Islet of Langerhans (tissue), 1 donor: ENCODE measurements around the gene MAML1.
"Not testable (repeated sequence)": the region's sequence is repeated elsewhere in the genome, so short reads cannot be mapped to it uniquely, and the experiment has no call there.

ENCODE experiments used
- FAIRE-seq: peaks from one replicate; lab custom pipeline; 2011; peaks lifted over from hg19 to GRCh38; lab: Jason Lieb, UNC

Gene MAML1

DNA sequence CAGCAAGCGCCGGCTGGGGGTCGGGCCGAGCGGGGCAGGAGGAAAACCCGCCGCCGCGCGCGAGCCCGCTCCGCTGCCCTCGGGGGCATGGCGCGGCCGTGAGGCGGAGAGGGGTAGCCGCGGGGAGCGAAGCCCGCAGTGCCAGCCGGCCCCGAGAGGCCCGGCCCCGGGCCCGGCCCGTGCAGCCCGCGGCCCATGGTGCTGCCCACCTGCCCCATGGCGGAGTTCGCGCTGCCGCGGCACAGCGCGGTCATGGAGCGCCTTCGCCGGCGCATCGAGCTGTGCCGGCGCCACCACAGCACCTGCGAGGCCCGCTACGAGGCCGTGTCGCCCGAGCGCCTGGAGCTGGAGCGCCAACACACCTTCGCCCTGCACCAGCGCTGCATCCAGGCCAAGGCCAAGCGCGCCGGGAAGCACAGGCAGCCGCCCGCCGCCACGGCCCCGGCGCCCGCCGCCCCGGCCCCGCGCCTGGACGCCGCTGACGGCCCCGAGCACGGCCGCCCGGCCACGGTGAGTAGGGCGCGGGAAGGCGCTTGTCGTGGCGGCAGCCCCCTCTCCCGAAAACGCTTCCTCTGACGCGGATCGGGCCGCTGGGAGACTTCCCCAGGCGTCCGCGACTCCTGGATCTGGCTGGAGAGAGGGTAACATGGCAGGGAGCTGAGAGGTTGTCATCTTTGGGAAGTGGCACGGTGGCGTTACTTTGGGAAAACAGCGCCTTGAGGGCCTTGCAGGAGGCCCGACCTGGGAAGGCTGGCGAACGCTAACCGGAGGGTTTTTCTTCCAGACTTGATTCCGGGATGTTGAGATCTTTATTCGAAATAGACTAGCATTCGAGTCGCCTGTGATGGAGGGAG is 523 bp downstream of the MAML1 start:
- no peak for FAIRE-seq

DNA sequence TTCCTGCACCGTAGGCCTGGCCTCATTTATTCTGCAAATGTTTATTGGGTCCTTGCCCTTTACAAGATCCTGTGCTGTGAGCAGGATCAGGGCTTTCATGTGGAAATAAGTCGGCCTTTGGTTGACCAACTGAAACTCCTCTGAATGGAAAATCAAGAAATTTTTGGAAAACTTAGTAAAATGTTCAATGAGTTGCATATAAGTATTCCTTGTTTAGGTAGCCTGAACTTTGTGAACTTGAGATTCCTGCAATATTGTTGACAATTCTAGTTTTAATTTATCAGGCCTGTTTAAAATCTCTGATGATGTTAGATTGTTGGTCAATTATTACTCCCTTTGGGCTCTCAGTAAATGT is 1.1 kb downstream of the MAML1 start:
- FAIRE-seq = no peak

DNA sequence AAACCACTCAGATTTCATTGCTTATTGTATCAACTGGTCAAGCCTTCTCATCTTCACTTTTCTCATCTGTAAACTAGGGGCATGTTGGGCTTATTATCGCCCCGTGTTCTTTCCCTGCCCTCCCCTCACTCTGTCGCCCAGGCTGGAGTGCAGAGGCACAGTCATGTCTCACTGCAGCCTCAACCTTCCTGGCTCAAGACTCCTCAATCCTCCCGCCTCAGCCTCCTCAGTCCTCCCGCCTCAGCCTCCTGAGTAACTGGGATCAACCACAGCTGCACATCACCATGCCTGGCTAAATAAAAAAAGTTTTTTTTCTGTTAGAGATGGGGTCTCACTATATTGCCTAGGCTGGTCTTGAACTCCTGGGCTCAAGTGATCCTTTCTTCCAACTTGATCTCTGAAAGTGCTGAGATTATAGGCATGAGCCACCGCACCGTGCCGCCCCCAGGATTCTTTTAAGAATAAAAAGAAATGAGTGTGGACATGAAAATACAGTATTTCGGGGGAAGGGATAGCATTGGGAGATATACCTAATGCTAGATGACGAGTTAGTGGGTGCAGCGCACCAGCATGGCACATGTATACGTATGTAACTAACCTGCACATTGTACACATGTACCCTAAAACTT is 2.0 kb downstream of the MAML1 start:
- no peak for FAIRE-seq

DNA sequence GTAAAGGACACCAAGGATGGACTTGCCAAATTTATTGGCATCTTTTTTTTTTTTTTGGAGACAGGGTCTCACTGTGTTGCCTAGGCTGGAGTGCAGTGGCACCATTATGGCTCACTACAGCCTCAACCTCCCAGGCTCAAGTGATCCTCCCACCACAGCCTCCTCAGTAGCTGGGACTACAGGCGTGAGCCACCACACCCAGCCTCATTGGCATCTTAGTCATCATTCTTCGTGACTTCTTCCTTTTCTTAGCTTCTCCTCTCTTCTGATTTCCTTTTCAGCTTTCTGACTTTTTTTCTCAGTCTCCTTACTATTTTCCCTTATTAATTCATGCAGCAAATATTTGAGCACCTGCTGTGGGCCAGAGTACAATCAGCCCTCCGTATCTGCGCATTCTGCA is 6.1 kb downstream of the MAML1 start:
- no peak for FAIRE-seq

DNA sequence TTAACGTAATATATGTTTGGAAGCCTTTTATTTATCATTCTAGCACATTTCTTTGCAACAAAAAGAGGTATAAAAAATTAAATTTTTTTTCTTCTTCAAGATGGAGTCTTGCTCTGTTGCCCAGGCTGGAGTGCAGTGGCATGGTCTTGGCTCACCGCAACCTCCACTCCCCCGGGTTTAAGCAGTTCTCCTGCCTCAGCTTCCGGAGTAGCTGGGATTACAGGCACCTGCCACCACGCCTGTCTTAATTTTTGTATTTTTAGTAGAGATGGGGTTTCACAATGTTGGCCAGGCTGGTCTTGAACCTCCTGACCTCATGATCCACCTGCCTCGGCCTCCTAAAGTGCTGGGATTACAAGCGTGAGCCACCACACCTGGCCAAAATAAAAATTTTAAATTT is 11.5 kb downstream of the MAML1 start:
- not testable (repeated sequence) for FAIRE-seq

DNA sequence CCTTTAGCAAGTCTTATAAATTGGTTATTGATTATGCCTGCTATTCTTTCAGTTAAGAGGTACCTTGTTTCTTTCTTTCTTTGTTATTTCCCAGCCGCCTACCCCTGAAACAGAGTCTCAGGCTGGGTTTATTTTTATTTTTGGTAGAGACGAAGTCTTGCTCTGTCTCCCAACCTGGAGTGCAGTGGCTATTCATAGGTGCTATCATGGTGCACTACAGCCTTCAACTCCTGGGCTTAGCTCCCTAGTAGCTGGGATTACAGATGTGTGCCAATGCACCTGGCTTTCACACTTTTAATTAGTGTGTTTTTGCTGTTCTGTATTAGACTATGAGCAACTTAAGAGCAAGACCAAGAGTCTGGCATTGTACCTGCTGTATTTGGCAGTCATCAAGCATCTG is 14.2 kb downstream of the MAML1 start:
- FAIRE-seq = no peak

DNA sequence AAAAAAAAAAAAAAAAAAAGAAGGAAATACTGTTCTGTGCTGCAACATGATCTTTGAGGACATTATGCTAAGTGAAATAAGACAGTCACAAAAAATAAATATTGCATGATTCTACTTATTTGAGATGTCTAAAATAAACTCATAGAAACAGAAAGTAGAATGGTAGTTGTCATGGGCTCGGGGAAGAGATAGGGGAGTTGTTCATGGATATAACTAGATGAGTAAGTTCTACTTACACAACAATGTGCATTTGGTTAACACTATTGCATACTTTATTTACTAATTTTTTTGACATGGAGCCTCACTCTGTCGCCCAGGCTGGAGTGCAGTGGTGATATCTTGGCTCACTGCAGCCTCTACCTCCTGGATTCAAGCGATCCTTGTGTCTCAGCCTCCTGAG is 15.2 kb downstream of the MAML1 start:
- no peak for FAIRE-seq

DNA sequence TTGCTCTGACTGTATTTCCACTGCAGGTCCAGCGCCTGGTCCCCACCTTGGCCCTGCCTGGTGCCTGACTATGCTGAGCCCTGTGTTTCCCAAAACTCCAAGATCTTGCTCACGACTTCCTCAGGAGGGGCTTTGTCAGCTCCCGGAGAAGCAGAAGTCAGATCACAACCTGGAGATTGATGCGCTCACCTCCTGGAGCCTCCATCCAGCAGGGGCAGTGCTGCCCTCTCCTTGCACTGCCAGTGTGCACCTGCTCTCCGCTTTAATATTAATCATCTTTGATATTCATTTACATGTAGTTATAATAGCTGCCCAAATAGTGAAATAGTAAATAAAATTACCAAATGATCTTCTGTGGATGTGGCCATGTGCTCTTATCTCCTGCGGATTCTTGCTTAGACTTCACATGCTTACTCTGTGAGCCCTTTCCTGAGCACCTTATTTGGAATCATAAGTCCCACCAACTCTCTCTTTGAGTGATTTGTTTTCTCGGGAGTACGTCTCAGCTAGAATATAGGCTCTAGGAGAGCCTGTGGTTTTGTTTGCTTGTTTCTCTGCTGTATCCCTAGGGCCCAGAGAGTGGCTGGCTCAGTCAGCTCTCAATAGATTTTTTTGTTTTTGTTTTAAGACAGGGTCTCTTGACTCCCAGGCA is 17.4 kb downstream of the MAML1 start:
- no peak for FAIRE-seq

DNA sequence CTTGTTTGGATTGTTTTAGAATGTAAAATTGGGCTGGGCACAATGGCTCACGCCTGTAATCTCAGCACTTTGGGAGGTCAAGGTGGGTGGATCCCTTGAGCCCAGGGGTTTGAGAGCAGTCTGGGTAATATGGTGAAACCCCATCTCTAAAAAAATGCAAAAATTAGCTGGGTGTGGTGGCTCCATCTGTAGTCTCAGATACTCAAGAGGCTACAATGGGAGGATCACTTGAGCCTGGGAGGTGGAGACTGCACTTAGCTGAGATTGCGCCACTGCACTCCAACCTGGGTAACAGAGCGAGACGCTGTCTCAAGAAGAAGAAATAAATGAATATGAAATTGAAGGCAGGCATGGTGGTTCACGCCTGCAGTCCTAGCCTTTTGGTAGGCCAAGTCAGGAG is 21.3 kb downstream of the MAML1 start:
- no peak for FAIRE-seq

DNA sequence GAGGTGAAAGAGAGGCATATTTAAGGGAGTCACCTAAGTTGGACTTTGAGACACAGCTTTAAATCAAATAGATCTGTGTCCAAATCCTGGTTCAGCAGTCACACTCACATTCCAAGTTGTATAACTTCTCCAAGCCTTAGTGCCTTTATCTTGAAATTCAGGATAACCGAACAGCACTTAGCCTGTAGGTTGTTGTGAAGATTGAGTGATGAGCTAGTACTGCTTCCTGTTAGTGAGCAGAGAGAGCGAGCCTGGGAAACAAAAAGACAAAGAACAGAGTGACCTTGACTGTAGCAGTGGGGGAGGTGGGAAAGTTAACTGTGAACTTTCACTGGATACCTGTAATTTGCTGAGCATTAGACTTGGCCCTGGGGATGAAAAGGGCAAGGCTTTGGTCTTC is 22.4 kb downstream of the MAML1 start:
- no peak for FAIRE-seq

DNA sequence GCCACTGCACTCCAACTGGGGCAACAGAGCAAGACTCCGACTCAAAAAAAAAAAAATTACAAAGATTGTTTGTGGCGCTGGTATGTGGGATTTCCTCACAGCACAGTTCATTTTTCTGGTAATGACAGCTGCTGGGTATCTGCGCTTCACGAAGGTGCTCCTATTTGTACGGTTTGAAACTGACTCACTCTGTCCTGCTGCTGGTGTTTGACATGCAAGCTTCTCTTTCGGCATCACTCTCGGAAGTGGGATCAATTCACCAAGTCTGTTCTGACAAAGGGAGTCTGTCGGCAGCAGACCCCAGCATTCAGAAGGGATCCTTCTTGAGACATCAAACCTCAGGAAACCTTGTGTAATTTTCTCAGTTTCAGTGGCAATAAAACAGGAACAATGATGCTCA is 26.3 kb downstream of the MAML1 start:
- no peak for FAIRE-seq

DNA sequence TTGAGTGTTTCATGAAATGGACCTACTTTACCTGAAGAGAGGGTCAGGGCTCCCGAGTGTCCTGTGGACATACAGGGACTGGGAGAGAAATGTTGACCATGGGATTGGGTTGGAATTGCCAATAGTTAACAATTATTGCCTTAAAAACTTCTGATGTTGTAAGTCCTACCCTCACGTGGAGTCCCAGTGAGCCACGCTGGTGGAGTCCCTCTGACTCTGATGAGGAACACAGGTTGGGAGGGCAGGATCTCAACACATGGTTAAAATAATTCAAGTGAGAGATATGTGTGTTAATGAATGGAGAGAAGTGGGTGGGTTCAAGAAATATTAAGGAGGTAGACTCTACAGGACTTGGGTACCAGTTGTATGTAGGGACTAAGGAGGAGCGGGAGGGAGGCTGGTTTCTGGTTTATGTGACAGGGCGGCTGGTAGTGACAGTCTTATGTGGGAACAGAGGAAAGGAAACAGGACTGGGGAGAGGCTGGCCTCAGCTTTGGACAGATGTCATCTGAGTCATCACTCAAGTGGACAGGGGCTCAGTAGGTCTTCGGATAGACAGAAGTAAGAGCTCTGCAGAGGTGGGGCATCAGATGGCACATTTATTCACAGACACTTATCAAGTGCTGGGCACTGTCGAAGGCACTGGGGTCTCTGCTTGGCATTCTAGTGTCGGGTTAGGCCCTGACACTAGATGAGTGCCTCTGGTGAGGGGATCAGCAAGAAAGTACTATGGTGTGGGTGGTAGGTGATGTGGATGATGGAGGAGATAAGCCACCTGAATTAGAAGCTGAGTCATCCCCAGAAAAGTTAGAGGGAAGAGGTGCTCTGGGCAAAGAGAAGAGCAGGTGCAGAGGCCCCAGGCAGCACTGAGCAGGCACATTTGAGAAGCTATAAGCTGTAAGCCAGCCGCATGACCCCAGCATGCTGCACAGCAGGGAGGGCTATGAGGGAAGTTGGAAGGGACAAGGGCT is 27.2 kb downstream of the MAML1 start:
- FAIRE-seq = no peak

DNA sequence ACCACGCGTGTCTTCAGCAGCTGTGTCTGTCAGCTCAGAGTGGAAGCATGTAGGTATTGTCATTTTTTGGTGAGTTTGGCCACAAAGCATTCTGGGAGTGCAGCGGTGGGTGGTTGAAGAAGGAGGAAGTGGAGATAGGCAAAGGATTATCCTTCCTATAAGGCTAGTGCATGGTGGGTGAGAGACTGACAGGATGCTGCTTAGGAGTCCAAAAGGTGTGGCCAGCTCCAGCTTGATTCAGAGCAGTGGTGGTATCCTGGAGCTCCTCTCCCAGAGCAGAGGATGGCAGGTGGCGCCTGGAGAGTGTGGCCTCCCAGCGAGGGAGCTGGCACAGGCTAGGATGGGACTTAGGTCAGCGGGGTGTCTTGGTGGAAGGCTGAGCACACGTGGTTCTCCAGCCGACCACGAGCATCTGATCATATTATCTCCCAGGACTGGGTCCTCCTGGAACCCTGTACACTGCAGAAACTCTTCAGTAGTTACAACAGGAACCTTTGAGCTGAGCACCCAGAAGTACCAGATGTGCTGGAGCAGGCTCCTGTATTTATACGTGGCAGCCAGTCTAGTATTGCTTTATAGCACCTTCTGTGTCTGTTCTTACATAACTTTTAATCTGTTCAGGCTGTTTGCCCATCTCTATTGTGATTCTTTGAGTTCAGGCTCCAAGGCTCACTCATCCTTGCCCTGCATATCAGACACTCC is 29.6 kb downstream of the MAML1 start:
- no peak for FAIRE-seq

DNA sequence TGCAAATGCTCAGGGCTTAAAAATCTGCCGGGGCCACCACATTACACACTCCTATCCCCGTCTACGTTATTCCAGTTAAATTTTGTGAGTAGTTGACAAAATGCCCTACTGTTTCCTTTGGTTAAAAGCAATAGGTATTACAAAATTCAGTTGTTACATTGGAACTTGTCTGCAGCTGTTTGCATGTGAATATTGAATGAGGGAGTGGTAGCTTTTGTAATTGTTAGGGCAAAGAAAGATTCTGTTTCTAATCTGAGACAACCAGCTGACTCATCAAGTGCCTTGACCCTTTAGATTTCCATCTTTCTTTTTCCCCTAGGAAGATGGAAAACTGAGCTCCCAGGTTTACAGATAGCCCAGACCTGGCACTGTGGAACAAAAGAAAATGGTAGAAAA is 30.2 kb downstream of the MAML1 start:
- no peak for FAIRE-seq

DNA sequence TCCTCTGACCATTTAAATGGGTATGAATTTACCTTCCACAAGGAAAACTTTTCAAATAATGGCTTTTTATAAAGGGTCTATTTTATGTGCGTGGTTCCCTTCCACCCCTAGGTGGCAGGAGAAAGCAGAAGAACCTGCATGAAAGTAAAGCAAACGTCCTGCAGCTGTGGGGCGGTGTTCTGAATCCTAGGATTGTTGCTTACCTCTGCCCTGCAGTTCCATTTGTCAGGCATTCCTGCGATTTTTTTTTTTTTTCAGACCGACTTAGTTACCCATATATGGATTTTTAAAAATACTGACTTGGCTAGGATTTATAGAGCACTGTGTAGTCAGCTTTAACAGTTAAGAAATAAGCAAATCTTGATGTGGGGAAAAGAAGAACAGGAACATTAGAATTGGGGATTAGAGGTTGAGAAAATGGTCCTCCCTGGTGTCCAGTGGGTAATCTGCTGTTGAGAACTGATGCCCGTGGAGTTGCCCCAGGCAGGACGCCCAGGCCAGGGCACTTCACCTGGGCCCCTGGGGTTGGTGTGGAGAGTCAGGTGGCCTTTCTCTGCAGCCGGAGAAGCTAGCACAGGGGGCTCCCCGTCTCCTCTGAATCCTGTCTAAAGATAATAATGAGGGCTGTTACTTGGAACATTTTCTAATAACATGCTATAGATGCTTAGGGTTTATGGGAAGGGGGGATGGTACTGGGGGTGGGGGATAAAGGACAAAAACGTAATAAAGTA is 30.8 kb downstream of the MAML1 start:
- peak; percentile 79 for FAIRE-seq

DNA sequence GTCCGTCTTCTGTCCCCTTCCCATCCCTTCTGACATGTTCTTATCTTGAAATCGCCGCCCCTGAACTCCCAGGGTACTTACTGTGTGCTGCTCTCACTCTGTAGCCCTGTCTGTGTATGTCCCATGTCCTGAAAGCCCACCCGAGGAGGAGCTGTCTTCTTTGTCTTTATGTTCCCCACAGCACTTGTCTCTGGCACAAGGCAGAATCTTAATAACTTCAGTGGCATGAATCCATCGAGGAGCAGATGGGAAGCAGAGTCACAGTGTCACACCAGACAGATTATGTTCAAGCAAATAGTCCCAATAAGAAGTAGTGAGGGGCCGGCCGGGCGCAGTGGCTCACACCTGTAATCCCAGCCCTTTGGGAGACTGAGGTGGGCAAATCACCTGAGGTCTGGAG is 31.4 kb downstream of the MAML1 start:
- no peak for FAIRE-seq

DNA sequence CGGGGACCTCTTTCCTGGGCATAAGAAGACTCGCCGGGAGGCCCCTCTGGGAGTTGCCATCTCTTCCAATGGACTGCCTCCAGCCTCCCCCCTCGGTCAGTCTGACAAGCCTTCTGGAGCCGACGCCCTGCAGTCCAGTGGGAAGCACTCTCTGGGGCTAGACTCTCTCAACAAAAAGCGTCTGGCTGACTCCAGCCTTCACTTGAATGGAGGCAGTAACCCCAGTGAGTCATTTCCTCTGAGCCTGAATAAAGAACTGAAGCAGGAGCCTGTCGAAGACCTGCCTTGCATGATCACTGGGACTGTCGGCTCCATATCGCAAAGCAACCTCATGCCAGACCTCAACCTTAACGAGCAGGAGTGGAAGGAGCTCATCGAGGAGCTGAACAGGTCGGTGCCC is 32.8 kb downstream of the MAML1 start:
- no peak for FAIRE-seq

DNA sequence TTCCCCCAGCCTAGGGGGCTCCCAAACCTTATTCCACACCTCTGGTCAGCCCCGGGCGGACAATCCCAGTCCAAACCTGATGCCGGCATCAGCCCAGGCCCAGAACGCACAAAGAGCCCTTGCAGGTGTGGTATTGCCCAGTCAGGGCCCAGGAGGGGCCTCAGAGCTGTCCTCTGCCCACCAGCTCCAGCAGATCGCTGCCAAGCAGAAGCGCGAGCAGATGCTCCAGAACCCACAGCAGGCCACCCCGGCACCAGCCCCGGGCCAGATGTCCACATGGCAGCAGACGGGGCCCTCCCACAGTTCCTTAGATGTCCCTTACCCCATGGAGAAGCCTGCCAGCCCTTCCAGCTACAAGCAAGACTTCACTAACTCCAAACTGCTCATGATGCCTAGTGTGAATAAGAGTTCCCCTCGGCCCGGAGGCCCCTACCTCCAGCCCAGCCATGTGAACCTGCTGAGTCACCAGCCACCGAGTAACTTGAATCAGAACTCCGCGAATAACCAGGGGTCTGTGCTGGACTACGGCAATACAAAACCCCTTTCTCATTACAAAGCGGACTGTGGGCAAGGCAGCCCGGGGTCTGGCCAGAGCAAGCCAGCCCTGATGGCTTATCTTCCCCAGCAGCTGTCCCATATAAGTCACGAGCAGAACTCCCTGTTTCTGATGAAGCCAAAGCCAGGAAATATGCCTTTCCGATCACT is 33.6 kb downstream of the MAML1 start:
- FAIRE-seq = no peak

DNA sequence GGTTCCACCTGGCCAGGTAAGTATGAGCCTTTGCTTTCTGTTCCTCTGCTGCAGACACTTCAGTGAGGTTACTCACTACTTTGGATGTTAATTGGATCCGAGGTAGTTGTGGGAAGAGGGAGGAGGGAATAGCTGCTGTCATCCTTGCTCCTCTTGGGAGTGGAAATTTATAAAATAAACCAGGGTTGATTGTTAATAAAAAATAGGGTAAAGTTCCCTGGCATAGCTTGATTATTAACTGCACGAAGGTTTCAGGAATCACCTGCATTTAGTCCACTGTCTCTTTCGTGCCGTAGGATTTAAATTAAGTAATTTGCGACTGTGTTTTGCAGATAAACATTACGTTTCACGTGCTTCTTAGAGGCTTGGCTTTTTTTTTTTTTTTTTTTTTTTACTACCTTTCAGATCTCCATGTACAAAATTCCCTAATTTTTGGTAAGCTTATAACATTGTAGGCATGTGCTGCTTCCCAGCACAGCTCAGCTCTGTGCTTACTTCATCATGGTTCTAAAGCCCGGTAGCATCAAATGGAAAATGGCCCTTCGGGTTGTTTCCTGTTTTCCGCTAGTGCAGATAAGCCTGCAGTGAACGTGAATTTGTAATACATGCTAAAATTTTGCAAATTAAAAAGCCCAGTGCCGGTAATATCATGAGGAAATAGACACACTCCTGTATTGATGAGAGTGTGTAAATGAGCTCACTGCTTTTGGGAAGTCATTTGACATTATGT is 34.3 kb downstream of the MAML1 start:
- no peak for FAIRE-seq
